ENCODE results near the gene CCDC83.

CCDC83 gene

GRCh38 chr11:85955531-85955930 lies 100.3 kb downstream of the CCDC83 start:
- no CpG with 5 or more reads among the region's 1 CpG for WGBS, 2 donors (ENCODE audit: extremely low coverage in 2 of 2, insufficient read length in 2 of 2, insufficient replicate concordance in 1 of 2)
- H3K79me1 ChIP-seq (ENCODE audit: low read depth, low read length): no peaks in the 10 kb centered on the region
- no peak overlapping the region for H2AFZ ChIP-seq (ENCODE audit: low read length)
- no peak overlapping the region for H2BK5ac ChIP-seq (ENCODE audit: low read length)
- no peak overlapping the region for H2AK5ac ChIP-seq (ENCODE audit: low read depth, low read length)
- no peak overlapping the region for H3K18ac ChIP-seq (ENCODE audit: low read length)
- peaks cover 5 to 66% of the 10 kb centered on the region in 2 donors for H3K36me3 ChIP-seq (replicated peaks in 1 of 2; ENCODE audit: control insufficient read depth in 2 of 2, insufficient read depth in 2 of 2, low read length in 2 of 2)
- H3K23ac ChIP-seq (ENCODE audit: low read depth, low read length, poor library complexity): no peak overlapping the region
- no peak for DNase-seq (ENCODE audit: low spot score)
- no peak overlapping the region for H4K8ac ChIP-seq (ENCODE audit: low read depth, low read length)
- no peak overlapping the region for H3K4me3 ChIP-seq (ENCODE audit: low read length in 2 of 2)
- peaks cover 0 to 1% of the 10 kb centered on the region in 2 donors for H3K9me3 ChIP-seq (replicated peaks in 1 of 2; ENCODE audit: control insufficient read depth in 2 of 2, insufficient read depth in 1 of 2, low read depth in 1 of 2, low read length in 2 of 2)
- no peak overlapping the region for H3K4ac ChIP-seq (ENCODE audit: low read length)
- no peak overlapping the region for H3K14ac ChIP-seq (ENCODE audit: low read length)
- H2BK15ac ChIP-seq (ENCODE audit: low read length): no peak overlapping the region
- no peaks in the 10 kb centered on the region for H3K4me1 ChIP-seq (ENCODE audit: control insufficient read depth in 2 of 2, insufficient read depth in 1 of 2, low read depth in 1 of 2, low read length in 2 of 2)
- no peak overlapping the region for H2BK120ac ChIP-seq (ENCODE audit: low read depth, low read length)
- peak overlapping the region; percentile 20 for H3K27ac ChIP-seq (replicated peaks; ENCODE audit: low read length)
- H4K91ac ChIP-seq (ENCODE audit: low read depth, low read length, poor library complexity): no peak overlapping the region
- H3K9ac ChIP-seq (ENCODE audit: low read depth, low read length, poor library complexity): no peak overlapping the region
- no peak overlapping the region for H2BK12ac ChIP-seq (ENCODE audit: low read length)
- H3K4me2 ChIP-seq (ENCODE audit: insufficient read depth, low read length, poor library complexity, severe bottlenecking): no peak overlapping the region
- H3K27me3 ChIP-seq (ENCODE audit: control insufficient read depth in 3 of 3, insufficient read depth in 3 of 3, low read depth in 1 of 3, low read length in 3 of 3): no peaks in the 10 kb centered on the region

DNA sequence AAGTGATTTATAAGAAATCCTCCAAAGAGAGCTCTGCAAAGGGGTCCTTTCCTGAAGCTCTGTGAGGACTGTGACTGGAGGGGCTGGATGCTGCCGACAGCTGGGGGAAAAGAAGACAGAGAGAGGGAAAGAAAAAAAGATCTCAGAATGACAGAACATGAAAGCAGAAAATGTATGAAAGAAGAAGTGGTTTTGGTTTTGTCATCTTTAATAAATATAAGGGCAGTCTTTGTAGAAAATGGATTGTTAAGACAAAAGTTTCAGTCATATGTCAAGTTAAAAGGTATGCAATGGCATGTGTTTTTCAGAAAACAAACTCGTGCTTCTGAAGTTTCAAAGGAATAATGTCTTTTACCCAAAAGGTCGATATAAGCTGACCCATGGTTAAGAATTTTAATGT lies 105.5 kb downstream of the CCDC83 start:
- Histone ChIP-seq H2AFZ (ENCODE audit: low read length) (no peak overlapping the region), H3K9ac (ENCODE audit: low read depth, low read length, poor library complexity) (no peak overlapping the region), H3K4me1 (ENCODE audit: control insufficient read depth in 2 of 2, insufficient read depth in 1 of 2, low read depth in 1 of 2, low read length in 2 of 2) (peaks cover 0 to 2% of the 10 kb centered on the region in 2 donors), H3K4me3 (ENCODE audit: low read length in 2 of 2) (no peak overlapping the region), H3K36me3 (replicated peaks in 1 of 2; ENCODE audit: control insufficient read depth in 2 of 2, insufficient read depth in 2 of 2, low read length in 2 of 2) (peaks cover 9 to 92% of the 10 kb centered on the region in 2 donors), H4K8ac (ENCODE audit: low read depth, low read length) (no peak overlapping the region), H3K27me3 (ENCODE audit: control insufficient read depth in 3 of 3, insufficient read depth in 3 of 3, low read depth in 1 of 3, low read length in 3 of 3) (no peaks in the 10 kb centered on the region), H4K91ac (ENCODE audit: low read depth, low read length, poor library complexity) (no peak overlapping the region), H3K23ac (ENCODE audit: low read depth, low read length, poor library complexity) (no peak overlapping the region), H3K18ac (ENCODE audit: low read length) (no peak overlapping the region), H2BK120ac (ENCODE audit: low read depth, low read length) (no peak overlapping the region), H2BK15ac (ENCODE audit: low read length) (no peak overlapping the region), H2BK12ac (ENCODE audit: low read length) (no peak overlapping the region), H3K9me3 (replicated peaks in 1 of 2; ENCODE audit: control insufficient read depth in 2 of 2, insufficient read depth in 1 of 2, low read depth in 1 of 2, low read length in 2 of 2) (no peaks in the 10 kb centered on the region), H3K4ac (ENCODE audit: low read length) (no peak overlapping the region), H3K27ac (replicated peaks; ENCODE audit: low read length) (no peak overlapping the region), H3K14ac (ENCODE audit: low read length) (no peak overlapping the region), H2AK5ac (ENCODE audit: low read depth, low read length) (no peak overlapping the region), H3K4me2 (ENCODE audit: insufficient read depth, low read length, poor library complexity, severe bottlenecking) (no peak overlapping the region), H2BK5ac (ENCODE audit: low read length) (no peak overlapping the region), H3K79me1 (ENCODE audit: low read depth, low read length) (no peaks in the 10 kb centered on the region)
- WGBS, 2 donors (ENCODE audit: extremely low coverage in 2 of 2, insufficient read length in 2 of 2, insufficient replicate concordance in 1 of 2): no CpG with 5 or more reads among the region's 3 CpGs
- no peak for DNase-seq (ENCODE audit: low spot score)

GRCh38 chr11:85961130-85961529 lies 105.9 kb downstream of the CCDC83 start:
- no peak overlapping the region for H4K8ac ChIP-seq (ENCODE audit: low read depth, low read length)
- no peak overlapping the region for H2BK5ac ChIP-seq (ENCODE audit: low read length)
- no peak overlapping the region for H3K4ac ChIP-seq (ENCODE audit: low read length)
- WGBS, 2 donors (ENCODE audit: extremely low coverage in 2 of 2, insufficient read length in 2 of 2, insufficient replicate concordance in 1 of 2): no CpG with 5 or more reads among the region's 6 CpGs
- H2BK15ac ChIP-seq (ENCODE audit: low read length): no peak overlapping the region
- no peak overlapping the region for H3K4me3 ChIP-seq (ENCODE audit: low read length in 2 of 2)
- H3K36me3 ChIP-seq (replicated peaks in 1 of 2; ENCODE audit: control insufficient read depth in 2 of 2, insufficient read depth in 2 of 2, low read length in 2 of 2): peaks cover 9 to 90% of the 10 kb centered on the region in 2 donors
- H3K79me1 ChIP-seq (ENCODE audit: low read depth, low read length): no peaks in the 10 kb centered on the region
- H2AFZ ChIP-seq (ENCODE audit: low read length): no peak overlapping the region
- DNase-seq (ENCODE audit: low spot score): no peak
- H3K4me2 ChIP-seq (ENCODE audit: insufficient read depth, low read length, poor library complexity, severe bottlenecking): no peak overlapping the region
- H2AK5ac ChIP-seq (ENCODE audit: low read depth, low read length): no peak overlapping the region
- no peak overlapping the region for H3K14ac ChIP-seq (ENCODE audit: low read length)
- no peak overlapping the region for H3K27ac ChIP-seq (replicated peaks; ENCODE audit: low read length)
- no peak overlapping the region for H4K91ac ChIP-seq (ENCODE audit: low read depth, low read length, poor library complexity)
- no peak overlapping the region for H3K9ac ChIP-seq (ENCODE audit: low read depth, low read length, poor library complexity)
- H3K23ac ChIP-seq (ENCODE audit: low read depth, low read length, poor library complexity): no peak overlapping the region
- H2BK120ac ChIP-seq (ENCODE audit: low read depth, low read length): no peak overlapping the region
- H3K18ac ChIP-seq (ENCODE audit: low read length): no peak overlapping the region
- no peak overlapping the region for H2BK12ac ChIP-seq (ENCODE audit: low read length)
- no peaks in the 10 kb centered on the region for H3K27me3 ChIP-seq (ENCODE audit: control insufficient read depth in 3 of 3, insufficient read depth in 3 of 3, low read depth in 1 of 3, low read length in 3 of 3)
- no peaks in the 10 kb centered on the region for H3K9me3 ChIP-seq (replicated peaks in 1 of 2; ENCODE audit: control insufficient read depth in 2 of 2, insufficient read depth in 1 of 2, low read depth in 1 of 2, low read length in 2 of 2)
- H3K4me1 ChIP-seq (ENCODE audit: control insufficient read depth in 2 of 2, insufficient read depth in 1 of 2, low read depth in 1 of 2, low read length in 2 of 2): peaks cover 0 to 2% of the 10 kb centered on the region in 2 donors

DNA sequence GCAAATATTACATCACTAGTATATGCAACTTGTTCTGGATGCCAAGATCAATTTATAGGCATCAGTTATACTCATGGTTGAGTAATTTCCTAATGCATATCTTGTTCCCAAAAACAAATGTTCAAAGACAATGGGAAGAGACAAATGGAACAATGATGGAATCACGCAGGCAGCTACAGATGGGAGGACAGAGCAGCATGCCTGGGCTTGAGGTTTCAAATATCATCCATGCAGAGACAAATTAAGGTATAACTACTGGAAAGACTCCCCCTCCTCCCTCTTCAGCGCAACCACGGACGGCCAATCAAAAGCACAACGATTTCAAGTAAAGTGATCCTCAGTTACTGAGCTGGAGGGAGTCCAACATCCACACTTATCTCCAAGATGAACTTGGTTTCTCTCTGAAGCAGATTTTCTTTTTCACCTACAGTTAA lies 106.8 kb downstream of the CCDC83 start:
- H2AK5ac ChIP-seq (ENCODE audit: low read depth, low read length): no peak overlapping the region
- no peak overlapping the region for H3K18ac ChIP-seq (ENCODE audit: low read length)
- no peak overlapping the region for H2BK15ac ChIP-seq (ENCODE audit: low read length)
- H3K27me3 ChIP-seq (ENCODE audit: control insufficient read depth in 3 of 3, insufficient read depth in 3 of 3, low read depth in 1 of 3, low read length in 3 of 3): no peaks in the 10 kb centered on the region
- H2BK120ac ChIP-seq (ENCODE audit: low read depth, low read length): no peak overlapping the region
- no peak overlapping the region for H3K4me2 ChIP-seq (ENCODE audit: insufficient read depth, low read length, poor library complexity, severe bottlenecking)
- no peak overlapping the region for H3K14ac ChIP-seq (ENCODE audit: low read length)
- no peak overlapping the region for H4K91ac ChIP-seq (ENCODE audit: low read depth, low read length, poor library complexity)
- WGBS, 2 donors (ENCODE audit: extremely low coverage in 2 of 2, insufficient read length in 2 of 2, insufficient replicate concordance in 1 of 2): no CpG with 5 or more reads among the region's 5 CpGs
- no peak overlapping the region for H3K9ac ChIP-seq (ENCODE audit: low read depth, low read length, poor library complexity)
- H3K4me3 ChIP-seq (ENCODE audit: low read length in 2 of 2): no peak overlapping the region
- peaks cover 7 to 90% of the 10 kb centered on the region in 2 donors for H3K36me3 ChIP-seq (replicated peaks in 1 of 2; ENCODE audit: control insufficient read depth in 2 of 2, insufficient read depth in 2 of 2, low read length in 2 of 2)
- H3K4ac ChIP-seq (ENCODE audit: low read length): no peak overlapping the region
- no peak overlapping the region for H2AFZ ChIP-seq (ENCODE audit: low read length)
- no peak overlapping the region for H3K27ac ChIP-seq (replicated peaks; ENCODE audit: low read length)
- DNase-seq (ENCODE audit: low spot score): no peak
- peaks cover 0 to 2% of the 10 kb centered on the region in 2 donors for H3K4me1 ChIP-seq (ENCODE audit: control insufficient read depth in 2 of 2, insufficient read depth in 1 of 2, low read depth in 1 of 2, low read length in 2 of 2)
- no peaks in the 10 kb centered on the region for H3K9me3 ChIP-seq (replicated peaks in 1 of 2; ENCODE audit: control insufficient read depth in 2 of 2, insufficient read depth in 1 of 2, low read depth in 1 of 2, low read length in 2 of 2)
- no peak overlapping the region for H2BK12ac ChIP-seq (ENCODE audit: low read length)
- no peak overlapping the region for H3K23ac ChIP-seq (ENCODE audit: low read depth, low read length, poor library complexity)
- no peak overlapping the region for H4K8ac ChIP-seq (ENCODE audit: low read depth, low read length)
- no peaks in the 10 kb centered on the region for H3K79me1 ChIP-seq (ENCODE audit: low read depth, low read length)
- no peak overlapping the region for H2BK5ac ChIP-seq (ENCODE audit: low read length)

Data from neuronal stem cell (in vitro differentiated cells).